A673 (cell line): Measurements from ENCODE around the gene KLHDC4.

Source experiments
- EZH2 ChIP-seq: fragments of 200-600 bp; sonication (generic); IDR thresholded peaks from 2 replicates; pipeline ENCODE4 v1.6.1; 2017; ENCODE audit warnings: borderline replicate concordance, low read depth, mild to moderate bottlenecking, mixed read lengths, antibody characterized with exemption, low read length; ENCODE audit not compliant: poor library complexity, severe bottlenecking
- TF ChIP-seq, protein P1 (sequence below): fragments of 300-800, 200-600 bp; sonication (generic); conservative IDR thresholded peaks from 2 replicates; pipeline ENCODE4 v1.5.1; 2017; ENCODE audit warnings: low read depth, mild to moderate bottlenecking, antibody characterized with exemption, low read length, moderate library complexity, mixed read lengths

DNA sequence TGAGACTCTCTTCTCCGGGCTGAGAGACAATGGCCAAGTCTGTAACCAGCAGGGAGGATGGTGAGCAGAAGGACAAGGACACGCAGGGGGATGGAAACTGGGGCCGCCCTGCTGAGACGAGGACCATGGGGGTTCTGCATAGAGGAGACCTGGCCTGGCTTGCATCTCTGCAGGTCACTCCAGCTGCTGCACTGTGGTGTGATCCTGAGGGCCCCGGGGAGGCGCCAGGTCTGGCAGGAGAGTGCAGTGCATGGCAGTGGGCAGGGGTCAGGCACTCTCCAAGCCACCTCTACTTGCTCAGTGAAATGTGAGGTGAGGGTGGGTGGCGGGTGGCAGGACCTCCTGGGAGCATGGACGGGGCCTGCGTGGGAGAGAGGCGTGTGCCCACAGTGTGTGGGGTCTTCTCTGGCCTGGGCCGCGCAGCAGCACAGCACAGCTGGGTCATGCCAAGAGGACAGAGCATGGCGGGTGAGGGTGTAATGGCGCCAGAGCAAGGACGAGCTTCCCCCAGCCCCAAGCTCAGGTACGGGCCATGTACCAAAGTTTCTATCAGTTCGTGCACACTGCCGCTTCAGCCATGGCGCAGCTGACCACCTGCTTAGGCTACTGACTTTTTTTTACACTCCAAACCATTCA is 43.1 kb downstream of the KLHDC4 start:
- TF ChIP-seq, protein P1, sequence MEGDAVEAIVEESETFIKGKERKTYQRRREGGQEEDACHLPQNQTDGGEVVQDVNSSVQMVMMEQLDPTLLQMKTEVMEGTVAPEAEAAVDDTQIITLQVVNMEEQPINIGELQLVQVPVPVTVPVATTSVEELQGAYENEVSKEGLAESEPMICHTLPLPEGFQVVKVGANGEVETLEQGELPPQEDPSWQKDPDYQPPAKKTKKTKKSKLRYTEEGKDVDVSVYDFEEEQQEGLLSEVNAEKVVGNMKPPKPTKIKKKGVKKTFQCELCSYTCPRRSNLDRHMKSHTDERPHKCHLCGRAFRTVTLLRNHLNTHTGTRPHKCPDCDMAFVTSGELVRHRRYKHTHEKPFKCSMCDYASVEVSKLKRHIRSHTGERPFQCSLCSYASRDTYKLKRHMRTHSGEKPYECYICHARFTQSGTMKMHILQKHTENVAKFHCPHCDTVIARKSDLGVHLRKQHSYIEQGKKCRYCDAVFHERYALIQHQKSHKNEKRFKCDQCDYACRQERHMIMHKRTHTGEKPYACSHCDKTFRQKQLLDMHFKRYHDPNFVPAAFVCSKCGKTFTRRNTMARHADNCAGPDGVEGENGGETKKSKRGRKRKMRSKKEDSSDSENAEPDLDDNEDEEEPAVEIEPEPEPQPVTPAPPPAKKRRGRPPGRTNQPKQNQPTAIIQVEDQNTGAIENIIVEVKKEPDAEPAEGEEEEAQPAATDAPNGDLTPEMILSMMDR: no peak
- no peak for TF ChIP-seq EZH2
